C4-2B (cell line): ENCODE measurements around the gene NCEH1.

ENCODE experiments used
- H3K27ac ChIP-seq: fragments of 450-650 bp; 2 replicates; pipeline ENCODE4 v1.5.1; 2017
- ZFX ChIP-seq: fragments of 450-650 bp; IDR thresholded peaks from 2 replicates; pipeline ENCODE4 v1.6.1; 2017
- TF ChIP-seq, protein P1 (sequence below): fragments of 450-650 bp; conservative IDR thresholded peaks from 2 replicates; pipeline ENCODE4 v1.5.1; 2017; ENCODE audit warnings: mild to moderate bottlenecking

NCEH1 gene

DNA sequence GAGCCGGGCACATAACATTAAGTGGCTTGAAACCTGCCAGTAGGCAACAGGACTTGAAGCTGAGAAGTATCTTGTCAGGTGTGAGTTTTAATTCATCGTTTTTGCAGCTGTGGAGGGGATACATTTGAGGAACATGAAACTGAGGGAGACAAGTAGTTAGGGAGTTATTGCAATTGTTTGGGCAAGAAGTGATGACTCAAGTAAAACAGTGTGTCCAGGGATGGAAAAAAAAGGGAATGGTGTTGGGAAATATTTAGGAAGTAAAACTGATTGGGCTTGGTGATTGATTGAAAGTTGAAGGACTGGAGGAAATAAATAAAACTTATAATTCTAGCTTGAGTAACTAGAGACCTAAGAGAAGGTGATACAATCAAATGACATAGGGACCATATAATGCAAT lies 85.5 kb downstream of the NCEH1 start:
- no peak overlapping the region for H3K27ac ChIP-seq
- TF ChIP-seq, protein P1, sequence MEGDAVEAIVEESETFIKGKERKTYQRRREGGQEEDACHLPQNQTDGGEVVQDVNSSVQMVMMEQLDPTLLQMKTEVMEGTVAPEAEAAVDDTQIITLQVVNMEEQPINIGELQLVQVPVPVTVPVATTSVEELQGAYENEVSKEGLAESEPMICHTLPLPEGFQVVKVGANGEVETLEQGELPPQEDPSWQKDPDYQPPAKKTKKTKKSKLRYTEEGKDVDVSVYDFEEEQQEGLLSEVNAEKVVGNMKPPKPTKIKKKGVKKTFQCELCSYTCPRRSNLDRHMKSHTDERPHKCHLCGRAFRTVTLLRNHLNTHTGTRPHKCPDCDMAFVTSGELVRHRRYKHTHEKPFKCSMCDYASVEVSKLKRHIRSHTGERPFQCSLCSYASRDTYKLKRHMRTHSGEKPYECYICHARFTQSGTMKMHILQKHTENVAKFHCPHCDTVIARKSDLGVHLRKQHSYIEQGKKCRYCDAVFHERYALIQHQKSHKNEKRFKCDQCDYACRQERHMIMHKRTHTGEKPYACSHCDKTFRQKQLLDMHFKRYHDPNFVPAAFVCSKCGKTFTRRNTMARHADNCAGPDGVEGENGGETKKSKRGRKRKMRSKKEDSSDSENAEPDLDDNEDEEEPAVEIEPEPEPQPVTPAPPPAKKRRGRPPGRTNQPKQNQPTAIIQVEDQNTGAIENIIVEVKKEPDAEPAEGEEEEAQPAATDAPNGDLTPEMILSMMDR, result no peak
- no peak for TF ChIP-seq ZFX

DNA sequence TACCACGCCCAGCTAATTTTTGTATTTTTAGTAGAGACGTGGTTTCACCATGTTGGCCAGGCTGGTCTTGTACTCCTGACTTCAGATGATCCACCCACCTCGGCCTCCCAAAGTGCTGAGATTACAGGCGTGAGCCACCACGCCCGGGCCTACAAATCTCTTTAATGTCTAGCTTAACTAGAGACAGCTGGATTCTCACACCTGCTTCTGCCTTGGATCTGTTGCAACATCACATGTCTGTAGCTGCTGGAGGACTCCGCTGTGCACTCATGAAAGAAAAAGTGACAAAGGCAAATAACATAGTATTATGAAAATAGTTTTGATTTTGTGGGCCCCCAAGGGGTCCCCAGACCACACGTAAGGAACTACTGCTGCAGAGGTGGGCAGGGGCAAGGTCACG lies 85.9 kb downstream of the NCEH1 start:
- no peak overlapping the region for H3K27ac ChIP-seq

DNA sequence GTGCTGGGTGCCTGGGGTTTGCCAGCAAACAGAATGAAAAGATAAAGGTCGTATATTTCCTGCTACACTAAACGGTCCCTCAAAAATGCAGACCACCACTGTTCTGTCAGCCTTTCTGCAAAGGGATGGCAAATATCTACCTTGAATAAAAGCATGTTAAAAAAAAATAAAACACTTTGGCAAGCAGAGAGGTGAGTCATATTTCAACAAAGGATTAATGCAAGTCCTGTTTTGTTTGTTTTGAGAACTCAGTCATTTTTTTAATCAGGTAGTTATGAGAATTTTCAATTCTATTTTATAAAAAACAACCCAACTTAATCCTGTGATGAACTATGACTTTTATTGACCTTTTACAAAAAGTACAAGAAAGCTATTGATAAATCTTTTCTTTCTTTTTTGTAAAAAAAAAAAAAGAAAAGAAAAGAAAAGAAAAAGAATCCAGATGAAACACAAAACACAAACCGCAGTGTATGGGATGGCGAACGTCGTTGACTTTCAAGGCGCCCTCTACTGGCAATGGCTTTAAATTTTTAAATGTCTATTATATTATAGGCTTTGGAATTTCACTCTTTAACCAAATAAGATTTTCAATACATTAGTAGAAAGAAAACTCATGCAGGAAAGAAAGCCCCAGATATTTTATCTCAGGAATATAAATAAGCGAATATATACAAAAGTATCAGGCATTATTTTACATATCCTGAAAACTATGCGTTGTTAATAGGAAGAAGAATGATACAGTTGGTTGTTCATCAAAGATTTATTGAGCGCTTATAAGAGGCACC lies 87.8 kb downstream of the NCEH1 start:
- H3K27ac ChIP-seq, result peak overlapping the region; percentile 67
- TF ChIP-seq ZFX, result no peak
- TF ChIP-seq, protein P1, result peak; percentile 97

More for the DNA sequence above, 85.9 kb downstream of the NCEH1 start:
- no peak for TF ChIP-seq ZFX
- TF ChIP-seq, protein P1, result no peak

DNA sequence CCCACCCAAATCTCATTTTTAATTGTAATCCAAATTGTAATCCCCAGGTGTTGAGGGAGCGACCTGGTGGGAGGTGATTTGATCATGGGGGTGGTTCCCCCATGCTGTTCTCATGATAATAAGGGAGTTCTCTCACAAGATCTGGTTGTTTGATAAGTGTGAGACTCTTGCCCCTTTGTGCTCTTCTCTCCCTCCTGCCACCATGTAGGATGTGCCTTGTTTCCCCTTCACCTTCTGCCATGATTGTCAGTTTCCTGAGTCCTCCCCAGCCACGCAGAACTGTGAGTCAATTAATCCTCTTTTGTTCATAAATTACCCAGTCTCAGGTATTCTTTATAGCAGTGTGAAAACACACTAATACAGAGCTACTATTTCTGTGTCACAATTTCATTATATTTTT lies 88.7 kb downstream of the NCEH1 start:
- TF ChIP-seq, protein P1, result no peak
- peak overlapping the region; percentile 67; the same call in 1 of the 2 replicates for H3K27ac ChIP-seq

DNA sequence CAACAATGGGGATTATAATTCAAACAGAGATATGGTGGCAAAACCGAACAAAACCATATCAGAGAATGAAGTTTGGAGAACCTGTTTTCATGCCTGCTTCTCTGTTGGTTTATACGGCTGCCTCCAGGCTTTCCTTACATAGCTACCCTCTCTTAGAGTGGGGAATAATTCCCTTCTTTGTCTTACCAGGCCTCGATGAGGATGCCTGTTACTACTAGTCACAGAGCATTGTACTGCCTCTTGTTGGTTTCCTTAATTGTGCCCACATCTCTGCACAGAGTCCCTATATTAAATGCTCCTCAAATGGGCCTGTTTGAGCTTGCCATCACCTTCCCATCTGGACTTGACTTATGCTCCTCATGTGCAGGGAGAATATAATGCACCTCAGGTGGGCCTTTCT lies 92.9 kb downstream of the NCEH1 start:
- H3K27ac ChIP-seq, result no peak overlapping the region
- no peak for TF ChIP-seq ZFX

DNA sequence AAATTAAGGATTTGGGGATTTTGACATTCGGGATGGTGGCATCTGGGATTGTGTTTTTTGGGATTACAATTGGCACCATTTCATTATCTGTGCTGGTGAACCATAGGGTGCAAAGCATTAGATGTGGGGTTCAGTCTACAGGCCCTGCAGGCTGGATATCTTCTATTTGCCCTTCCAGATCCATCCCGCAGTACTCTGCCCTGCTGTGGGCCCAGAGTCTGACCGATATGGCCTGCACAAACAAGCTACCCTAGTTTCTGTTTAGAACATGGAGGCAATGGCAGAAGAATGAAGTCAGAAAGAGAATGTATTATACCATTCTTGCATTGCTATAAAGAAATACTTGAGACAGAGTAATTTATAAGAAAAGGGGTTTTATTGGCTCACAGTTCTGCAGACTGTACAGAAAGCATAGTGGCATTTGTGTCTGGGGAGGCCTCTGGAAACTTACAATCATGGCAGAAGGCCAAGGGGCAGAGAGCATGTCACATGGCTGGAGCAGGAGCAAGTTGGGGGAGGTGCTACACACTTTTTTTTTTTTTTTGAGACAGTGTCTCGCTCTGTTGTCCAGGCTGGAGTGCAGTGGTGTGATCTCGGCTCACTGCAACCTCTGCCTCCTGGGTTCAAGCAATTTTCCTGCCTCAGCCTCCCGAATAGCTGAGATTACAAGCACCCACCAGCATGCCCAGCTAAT lies 93.7 kb downstream of the NCEH1 start:
- H3K27ac ChIP-seq, result no peak overlapping the region
- TF ChIP-seq, protein P1, result no peak
- TF ChIP-seq ZFX, result no peak

DNA sequence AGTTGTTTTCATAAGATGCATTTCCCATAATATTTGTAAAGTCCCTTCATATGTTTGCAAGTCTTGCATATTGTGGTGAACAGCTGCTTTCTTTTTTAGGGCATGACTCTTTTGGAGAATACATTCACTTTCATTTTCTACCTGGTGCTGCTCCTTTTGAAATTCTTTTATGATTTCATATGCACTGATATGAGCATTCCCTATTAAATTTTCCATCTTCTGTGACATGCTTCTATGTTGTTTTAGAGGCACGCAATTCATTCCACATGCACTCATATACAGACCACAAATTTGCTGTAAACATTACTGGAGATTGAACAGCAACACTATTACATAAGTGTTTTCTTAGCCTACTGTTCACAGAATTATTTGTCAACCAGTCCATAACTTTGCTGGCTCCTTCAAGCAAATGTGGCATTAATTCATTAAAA lies 94.8 kb downstream of the NCEH1 start:
- TF ChIP-seq, protein P1, result no peak
- TF ChIP-seq ZFX, result no peak
- H3K27ac ChIP-seq, result no peak overlapping the region

DNA sequence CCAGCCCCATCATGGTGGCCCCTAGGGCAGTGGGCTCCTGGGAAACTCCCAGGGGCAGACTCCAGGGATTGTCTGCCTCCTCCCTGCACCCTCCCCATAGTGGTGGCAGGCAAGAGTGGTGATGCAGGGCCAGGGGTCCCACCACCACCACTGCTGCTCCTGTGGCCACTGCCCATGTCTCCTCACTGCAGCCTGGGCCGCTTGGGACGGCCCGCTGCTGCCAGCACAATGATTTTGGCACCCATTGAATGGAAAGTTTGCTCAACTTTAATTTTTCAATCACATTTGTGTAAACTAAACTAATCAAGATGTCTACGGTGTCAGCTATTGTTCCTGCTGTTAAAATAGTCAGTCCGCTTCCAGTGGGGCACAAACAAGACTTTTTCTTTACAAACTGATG lies 95.6 kb downstream of the NCEH1 start:
- TF ChIP-seq ZFX, result no peak
- TF ChIP-seq, protein P1, result no peak
- H3K27ac ChIP-seq, result no peak overlapping the region
